GM12865 (cell line): ENCODE data around the gene GNAO1.

Experiments used
- DNase-seq: peaks from one replicate; pipeline ENCODE4 v3.0.0; 2010; ENCODE audit warnings: low read depth
- H3K4me3 ChIP-seq: 2 replicates; pipeline ENCODE4 v1.5.1; 2011; ENCODE audit warnings: mild to moderate bottlenecking, low read depth, low read length, control low read depth
- CTCF ChIP-seq: IDR thresholded peaks from 2 replicates; pipeline ENCODE4 v1.5.1; 2011; ENCODE audit warnings: low read length, control low read depth, low read depth, inconsistent platforms; ENCODE audit not compliant: insufficient read depth; ENCODE audit errors: missing control alignments

The GNAO1 gene

GRCh38 chr16:56331915-56332314 lies 140.6 kb downstream of the GNAO1 start:
- no peak overlapping the region for H3K4me3 ChIP-seq
- no peak for DNase-seq
- no peak for TF ChIP-seq CTCF

- peak; percentile 29 for DNase-seq
- H3K4me3 ChIP-seq, result no peak overlapping the region
- peak; percentile 9 for TF ChIP-seq CTCF
These were observed 141.3 kb downstream of the GNAO1 start for GRCh38 chr16:56332464-56333079.

GRCh38 chr16:56334761-56335160 lies 143.5 kb downstream of the GNAO1 start:
- DNase-seq, result no peak
- TF ChIP-seq CTCF, result no peak
- H3K4me3 ChIP-seq, result no peak overlapping the region

GRCh38 chr16:56336071-56336688 lies 144.9 kb downstream of the GNAO1 start:
- no peak for DNase-seq
- no peak for TF ChIP-seq CTCF
- H3K4me3 ChIP-seq, result no peak overlapping the region

- DNase-seq, result no peak
- no peak for TF ChIP-seq CTCF
- H3K4me3 ChIP-seq, result no peak overlapping the region
These were observed 145.4 kb downstream of the GNAO1 start for GRCh38 chr16:56336711-56337110.

GRCh38 chr16:56337131-56337857 lies 146.0 kb downstream of the GNAO1 start:
- no peak for DNase-seq
- no peak overlapping the region for H3K4me3 ChIP-seq
- TF ChIP-seq CTCF, result no peak
